NK-92 (cell line): ENCODE data around the gene NFKBIE.

Experiments used
- DNase-seq: peaks from one replicate; lab custom pipeline; 2025; ENCODE audit not compliant: unreplicated experiment; lab: John Stamatoyannopoulos, UW

The NFKBIE gene

GRCh38 chr6:44272999-44273566, 7.7 kb upstream of the NFKBIE start:
- DNase-seq, result no peak

DNA sequence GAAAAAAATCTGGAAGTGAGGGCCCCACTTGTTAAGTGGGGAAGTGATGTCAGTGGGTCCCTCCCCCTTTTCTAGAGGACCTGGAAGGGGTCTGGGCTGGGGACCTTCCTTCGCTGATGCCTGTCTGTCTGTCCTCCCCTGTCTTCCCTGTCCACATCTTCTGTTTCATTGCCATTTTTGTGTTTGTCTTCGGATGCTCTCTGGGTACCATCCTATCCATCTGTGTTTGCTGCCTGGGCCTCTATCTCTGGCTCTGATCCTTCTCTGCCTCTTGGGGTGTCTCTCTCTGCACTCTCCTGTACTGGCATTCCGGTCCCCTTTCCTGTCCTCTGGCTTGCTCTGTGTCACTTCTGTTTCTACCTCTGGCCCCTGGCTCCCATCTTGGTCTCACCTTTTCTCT, 7.2 kb upstream of the NFKBIE start:
- DNase-seq, result no peak

- DNase-seq, result no peak
Observed at GRCh38 chr6:44271914-44272313, 6.6 kb upstream of the NFKBIE start.

- DNase-seq, result no peak
Observed at GRCh38 chr6:44271406-44271723, 6.0 kb upstream of the NFKBIE start.

DNA sequence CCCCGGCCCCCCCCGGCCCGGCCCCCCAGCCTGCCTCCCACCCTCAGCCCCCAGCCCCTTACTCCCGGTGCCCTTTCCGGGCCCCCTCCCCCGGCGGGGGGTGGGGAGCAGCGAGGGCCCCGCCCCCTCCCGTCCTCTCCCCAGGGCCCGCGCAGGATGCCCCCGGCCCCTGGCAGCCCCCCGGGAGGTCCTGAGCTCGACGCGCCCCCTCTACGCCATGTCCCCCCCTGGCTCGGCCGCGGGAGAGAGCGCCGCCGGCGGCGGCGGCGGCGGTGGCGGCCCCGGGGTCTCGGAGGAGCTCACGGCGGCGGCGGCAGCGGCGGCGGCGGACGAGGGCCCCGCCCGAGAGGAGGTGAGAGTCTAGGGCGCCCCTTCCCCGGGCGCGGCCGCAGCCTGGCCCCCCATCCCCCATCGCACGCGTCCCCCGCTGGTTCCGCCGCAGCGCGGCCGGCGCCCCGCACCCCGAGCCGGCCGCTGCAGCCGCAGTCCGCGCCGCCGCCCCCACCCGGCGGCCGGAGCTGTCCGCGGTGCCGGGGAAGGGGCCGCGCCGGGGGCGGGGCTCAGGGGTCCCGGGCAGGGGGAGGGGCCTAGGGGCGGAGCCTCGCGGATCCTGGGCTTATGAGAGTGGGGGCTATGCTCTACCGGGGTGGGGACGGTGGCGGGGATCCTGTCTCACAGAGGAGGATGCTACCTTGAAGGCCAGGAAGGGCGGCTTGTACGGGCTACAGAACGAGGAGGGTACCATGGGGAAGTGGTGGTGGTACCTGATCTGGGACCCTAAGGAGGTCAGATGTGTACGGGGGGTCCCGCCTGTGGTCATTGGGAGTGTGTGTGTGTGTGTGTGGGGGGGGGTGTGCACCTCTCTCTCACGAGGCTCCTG, 5.4 kb upstream of the NFKBIE start:
- DNase-seq, result no peak

- no peak for DNase-seq
Observed at GRCh38 chr6:44269921-44270525, 4.7 kb upstream of the NFKBIE start, which contains the start of gene TMEM151B. Gene TMEM151B, plus strand, starts transcription at chr6:44270450. Its CDS starts 293 bp downstream, at chr6:44270743.

DNA sequence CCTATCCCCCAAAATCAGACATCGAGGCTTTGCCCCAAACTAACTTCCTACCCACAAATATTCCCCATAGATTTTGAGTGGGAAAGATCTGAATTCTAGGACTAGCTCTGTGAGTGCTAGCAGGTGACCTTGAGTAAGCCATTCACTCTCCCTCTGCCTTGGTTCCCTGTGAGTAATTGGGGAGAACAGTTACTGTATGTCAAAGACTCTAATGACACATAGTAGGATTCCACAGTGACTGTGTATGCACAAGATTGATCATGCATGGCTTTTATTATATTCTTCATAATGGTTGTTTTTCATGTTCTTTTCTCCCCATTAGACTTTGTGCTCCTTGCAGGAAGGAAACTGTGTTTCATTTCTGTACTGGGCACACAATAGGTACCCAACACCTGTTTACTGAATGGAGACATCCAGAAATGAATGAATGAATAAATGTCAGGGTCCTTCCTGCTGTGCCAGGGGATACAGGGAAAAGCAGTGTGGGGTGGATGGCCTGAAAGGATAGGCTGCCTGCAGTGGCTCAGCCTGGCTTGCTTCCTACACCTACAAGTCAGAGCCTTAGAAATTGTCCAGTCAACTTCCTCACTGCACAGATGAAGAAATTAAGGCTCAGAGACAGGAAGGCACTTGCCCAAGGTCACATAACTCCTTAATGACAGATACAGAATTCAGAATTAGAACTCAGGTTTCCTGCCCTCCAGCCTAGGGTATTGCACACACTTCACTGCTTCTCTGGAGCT, 4.0 kb upstream of the NFKBIE start:
- DNase-seq, result no peak

DNA sequence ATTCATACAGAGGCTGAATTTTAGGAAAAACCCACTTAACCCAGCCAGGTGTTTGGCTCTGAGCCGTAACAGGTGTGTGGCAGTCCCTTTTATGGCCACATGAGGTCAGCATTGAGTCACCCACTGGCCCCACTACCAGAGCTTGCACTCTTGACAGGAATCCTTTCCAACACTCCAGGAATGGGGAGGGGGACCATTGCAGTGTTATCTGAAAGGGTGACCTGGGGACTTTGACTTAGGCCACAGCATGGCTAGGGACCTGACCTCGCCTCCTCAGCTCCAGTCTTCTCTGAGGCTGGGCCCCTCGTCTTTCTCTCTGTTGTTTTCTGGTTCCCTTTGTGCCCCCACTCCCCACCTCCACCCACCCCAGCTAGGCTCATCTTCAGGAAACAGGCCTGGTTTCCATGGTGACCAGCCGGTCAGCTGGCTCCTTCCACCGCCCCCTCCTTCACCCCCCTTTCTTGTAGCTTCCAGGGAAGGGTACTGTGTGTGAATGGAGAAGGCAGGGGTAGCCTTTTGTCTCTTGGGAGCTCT, 2.8 kb upstream of the NFKBIE start:
- DNase-seq, result no peak

GRCh38 chr6:44267252-44267651, 1.9 kb upstream of the NFKBIE start:
- DNase-seq, result no peak

- DNase-seq, result no peak
Observed at GRCh38 chr6:44266347-44266746, 996 bp upstream of the NFKBIE start.

DNA sequence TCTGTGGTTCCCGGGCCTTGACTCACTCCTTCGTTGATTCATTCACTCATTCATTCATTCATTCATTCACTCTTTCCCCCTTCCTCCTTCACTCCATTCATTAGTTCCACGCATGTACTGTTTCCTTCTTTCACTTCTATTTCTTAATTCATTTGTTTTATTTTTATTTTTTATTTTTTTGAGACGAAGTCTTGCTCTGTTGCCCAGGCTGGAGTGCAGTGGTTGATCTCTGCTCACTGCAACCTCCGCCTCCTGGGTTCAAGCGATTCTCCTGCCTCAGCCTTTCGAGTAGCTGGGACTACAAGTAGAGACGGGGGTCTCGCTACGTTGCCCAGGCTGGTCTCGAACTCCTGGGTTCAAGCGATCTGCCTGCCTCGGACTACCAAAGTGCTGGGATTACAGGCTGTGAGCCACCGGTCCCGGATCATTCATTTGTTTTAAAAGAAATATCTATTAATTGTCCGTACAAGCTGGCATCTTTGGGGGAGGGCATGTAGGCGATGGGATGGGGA, 427 bp upstream of the NFKBIE start:
- no peak for DNase-seq

- DNase-seq, result no peak
Observed at GRCh38 chr6:44264154-44265006, 971 bp downstream of the NFKBIE start.

DNA sequence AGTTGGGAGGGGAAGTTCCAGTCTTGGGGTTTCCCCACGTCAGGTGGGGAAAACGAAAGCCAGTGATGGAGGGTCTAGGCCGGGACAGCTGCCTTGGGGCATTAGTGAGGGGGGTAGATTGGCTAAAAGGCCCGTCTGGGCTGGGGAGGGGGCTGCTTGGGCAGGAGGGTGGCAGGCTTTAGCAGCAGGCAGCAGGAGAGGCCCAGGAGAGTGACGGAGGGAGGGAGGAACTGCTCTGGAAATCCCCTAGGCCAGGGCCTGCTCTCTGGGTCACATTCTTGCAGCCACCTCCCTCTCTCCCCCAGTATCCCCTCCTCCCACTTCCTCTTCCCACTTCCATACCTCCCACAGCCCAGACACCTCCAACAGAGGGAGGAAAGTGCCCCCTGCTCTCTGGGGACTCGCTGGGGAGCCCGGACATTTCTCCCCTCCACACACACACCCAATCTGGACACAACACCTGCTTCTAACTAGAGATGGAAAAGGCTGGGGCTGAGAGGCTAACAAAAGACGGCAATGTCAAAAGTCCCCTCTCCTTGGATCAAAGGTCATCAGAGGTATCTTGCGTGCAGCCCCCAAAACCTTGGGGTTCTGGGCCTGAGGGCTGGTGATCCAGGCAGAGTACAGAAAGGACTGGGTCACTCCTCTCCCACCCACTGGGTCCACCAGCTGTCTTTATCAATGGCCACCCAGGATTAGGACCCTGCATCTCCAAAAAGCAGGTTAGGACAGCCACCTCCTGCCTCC, 1.8 kb downstream of the NFKBIE start:
- DNase-seq, result no peak

DNA sequence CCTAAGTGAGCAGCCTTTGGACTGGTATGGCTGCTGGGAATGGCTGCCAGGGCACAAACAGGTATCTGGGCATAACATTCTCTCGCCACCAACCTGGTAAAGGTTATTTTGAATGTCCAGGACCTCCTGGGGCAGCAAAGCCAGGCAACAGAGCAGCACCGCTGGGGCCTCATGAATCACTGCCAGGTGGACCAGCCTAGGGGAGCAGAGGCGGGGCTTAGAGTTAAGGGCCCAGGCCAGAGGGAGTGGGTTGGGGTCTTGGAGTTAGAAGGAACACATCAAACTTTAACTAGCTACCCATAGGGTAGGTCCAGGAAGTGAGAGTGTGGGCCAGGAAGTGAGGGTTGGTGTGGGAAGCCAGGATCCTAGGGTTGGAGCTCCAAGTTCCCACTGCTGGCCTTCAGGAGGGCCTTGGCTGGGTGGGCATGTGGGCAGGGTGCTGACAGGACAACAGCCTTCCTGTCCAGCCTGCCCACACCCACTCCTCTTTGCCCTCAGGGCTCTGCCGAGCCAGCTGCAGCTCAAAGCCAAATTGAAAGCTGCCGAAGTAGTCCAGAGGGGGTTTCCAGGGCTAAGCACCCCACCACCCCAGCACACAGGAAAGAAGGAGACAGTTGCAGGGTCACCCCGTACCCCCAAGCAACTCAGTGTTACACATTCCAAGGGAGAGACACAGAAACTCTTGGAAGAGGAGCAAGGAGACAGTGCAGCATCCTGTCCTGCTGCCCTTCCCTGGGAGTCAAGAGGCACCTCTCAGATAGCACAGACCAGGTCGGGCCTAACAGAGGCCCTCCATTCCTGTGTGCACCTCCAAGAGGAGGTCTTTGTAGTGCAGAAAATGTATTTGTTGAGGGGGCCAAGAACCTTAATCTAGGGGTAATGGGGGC, 2.6 kb downstream of the NFKBIE start:
- no peak for DNase-seq

GRCh38 chr6:44261581-44261980, 3.8 kb downstream of the NFKBIE start:
- DNase-seq, result no peak

- no peak for DNase-seq
Observed at GRCh38 chr6:44260451-44261297, 4.7 kb downstream of the NFKBIE start.

GRCh38 chr6:44260011-44260410, 5.3 kb downstream of the NFKBIE start:
- no peak for DNase-seq

DNA sequence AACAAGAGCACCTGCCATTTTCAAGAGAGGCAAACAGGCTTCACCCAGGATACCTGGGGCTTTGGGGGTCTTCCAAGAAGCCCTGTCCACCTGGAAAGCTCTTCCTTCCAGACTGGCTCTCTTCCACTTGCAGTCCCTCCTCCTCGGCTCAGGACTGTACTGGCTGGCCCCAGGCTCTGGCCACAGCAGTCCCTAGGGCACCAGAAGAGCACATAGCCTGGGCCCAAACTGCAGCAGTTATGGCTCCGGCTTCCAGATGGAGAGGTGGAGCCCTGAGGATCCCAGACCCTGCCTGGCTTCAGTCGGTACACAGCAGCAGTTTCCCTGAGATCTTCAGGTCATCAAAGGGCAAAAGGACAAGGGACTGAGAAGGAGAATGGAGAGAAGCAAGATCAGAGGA, 6.4 kb downstream of the NFKBIE start:
- no peak for DNase-seq
